Natural killer cell (primary cell): Measurements from ENCODE around the gene NFKBIZ. TPM values are rescaled to one million over a fixed set of nuclear protein-coding genes. Genes with fewer than 3 reads are reported as not detected.
A peak's percentile ranks its signal among the peaks of the same experiment; 100 is the strongest.

Source experiments
- ATAC-seq, 3 donors: fragments of 150-1000 bp in 2 of 3; fragments of 200-7000 bp in 1 of 3; cut with Tn5 transposase; 1 replicate in 1 of 3; 2 replicates in 2 of 3; pipeline ENCODE4 v1.10.0; 2021; ENCODE audit warnings: mild to moderate bottlenecking in 2 of 3, moderate library complexity in 2 of 3
- DNase-seq, 2 donors: peaks; one replicate each; pipeline versions ENCODE4 v3.0.0 to v3.0.0-alpha.2; 2013 to 2021; ENCODE audit warnings: mixed read lengths in 1 of 2
- H3K27ac ChIP-seq: one replicate; pipeline ENCODE4 v1.5.1; 2013; ENCODE audit warnings: mild to moderate bottlenecking, low read length
- H3K27me3 ChIP-seq: one replicate; pipeline ENCODE4 v1.6.1; 2013; ENCODE audit warnings: low read length; ENCODE audit not compliant: control insufficient read depth, insufficient read depth
- H3K36me3 ChIP-seq: one replicate; pipeline ENCODE4 v1.6.1; 2013; ENCODE audit warnings: low read length; ENCODE audit not compliant: control insufficient read depth, insufficient read depth
- H3K4me1 ChIP-seq: one replicate; pipeline ENCODE4 v1.6.1; 2013; ENCODE audit warnings: low read length; ENCODE audit not compliant: control insufficient read depth, insufficient read depth
- H3K4me3 ChIP-seq: one replicate; pipeline ENCODE4 v1.5.1; 2013; ENCODE audit warnings: low read length
- H3K9me3 ChIP-seq: one replicate; pipeline ENCODE4 v1.6.1; 2013; ENCODE audit warnings: low read length; ENCODE audit not compliant: control insufficient read depth, insufficient read depth
- H3K27ac Mint-ChIP-seq, 2 donors: one replicate each; pipeline ENCODE4 v1.8.0; 2022; ENCODE audit warnings: mild to moderate bottlenecking in 2 of 2, mixed read lengths in 2 of 2, moderate library complexity in 1 of 2
- H3K27me3 Mint-ChIP-seq, 2 donors: one replicate each; pipeline ENCODE4 v1.8.0; 2022; ENCODE audit warnings: low read depth in 2 of 2, mixed read lengths in 2 of 2
- H3K36me3 Mint-ChIP-seq: one replicate; pipeline ENCODE4 v1.8.0; 2022; ENCODE audit warnings: mixed read lengths
- H3K4me1 Mint-ChIP-seq, 2 donors: one replicate each; pipeline ENCODE4 v1.8.0; 2022; ENCODE audit warnings: mixed read lengths in 2 of 2
- H3K4me3 Mint-ChIP-seq: one replicate; pipeline ENCODE4 v1.8.0; 2022; ENCODE audit warnings: mild to moderate bottlenecking, moderate library complexity, mixed read lengths
- H3K9me3 Mint-ChIP-seq, 2 donors: one replicate each; pipeline ENCODE4 v1.8.0; 2022; ENCODE audit warnings: mixed read lengths in 2 of 2
- CTCF ChIP-seq: fragments of 200-600 bp; IDR thresholded peaks from one replicate; pipeline ENCODE4 v1.8.0; 2022; ENCODE audit warnings: antibody characterized with exemption
- WGBS: methylation state at CpG from one replicate; pipeline ENCODE4 v1.1.7; 2013; ENCODE audit warnings: missing lambda C conversion rate; ENCODE audit not compliant: insufficient coverage; 5-methylcytosine and 5-hydroxymethylcytosine counted together
- intact Hi-C: fragments of 100-400 bp; cut with micrococcal nuclease; formaldehyde crosslinking; loops from one replicate; pipeline ENCODE4 v1.14.2; 2022
- total RNA-seq, 4 donors: library from RNA; stranded (reverse); fragments of 120-200 nt in 1 of 4; gene quantifications; one replicate each; pipeline versions ENCODE4 v1.2.3 to v1.2.4, GENCODE V29; 2013 to 2022

NFKBIZ gene
- total RNA-seq, 3 donors from 2014 or later (not counting 1 experiment from before 2014, with no cell fraction given), result 510 to 811 (median 774) TPM

DNA sequence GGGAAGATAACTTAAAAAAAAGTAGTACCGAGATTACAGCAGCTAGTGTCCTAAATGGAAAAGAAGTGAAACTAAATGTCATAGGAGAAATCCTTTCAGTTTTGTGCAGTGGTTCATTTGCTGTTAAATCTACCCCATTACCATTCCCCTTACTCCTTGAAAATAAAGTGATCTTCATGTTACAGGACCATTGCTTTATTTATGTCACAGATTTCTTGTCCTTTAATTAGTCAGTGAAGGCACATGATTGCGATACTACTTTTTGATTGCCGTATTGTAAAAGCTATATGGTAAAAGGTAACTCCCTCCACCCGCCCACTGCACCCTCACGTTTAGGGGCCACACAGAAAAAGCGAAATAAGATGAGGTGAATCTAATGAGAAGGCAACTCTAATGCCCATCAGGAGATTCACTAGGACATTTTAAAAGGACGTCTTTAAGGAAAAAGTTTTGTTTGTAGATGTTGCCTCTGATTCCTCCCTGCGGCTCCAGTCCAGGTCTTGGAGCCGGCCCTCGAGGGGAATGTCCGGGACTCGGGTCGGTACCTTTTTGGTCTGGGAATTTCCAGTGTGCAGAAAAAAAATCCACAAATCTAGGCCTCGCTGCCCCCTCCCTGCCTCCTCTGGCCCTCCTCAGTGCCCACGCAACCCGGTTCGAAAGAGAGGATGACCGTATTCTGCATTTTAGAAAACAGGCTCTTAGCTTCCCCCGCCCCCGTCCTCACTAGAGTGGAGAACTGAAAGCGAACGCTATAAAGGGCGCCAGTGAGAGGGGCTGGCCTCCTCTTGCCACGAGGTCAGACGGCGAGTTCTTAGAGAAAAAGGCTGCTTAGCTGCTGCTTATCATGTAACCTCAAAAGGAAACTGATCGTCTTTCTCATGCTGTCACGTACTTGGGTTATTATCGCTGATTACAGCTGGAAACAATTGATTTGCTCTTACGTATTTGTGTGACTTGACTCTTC lies 21.8 kb upstream of the NFKBIZ start:
- Histone ChIP-seq H3K36me3 (no peaks in the 10 kb centered on the region), H3K4me1 (peaks cover 26% of the 10 kb centered on the region), H3K9me3 (no peaks in the 10 kb centered on the region), H3K27me3 (no peaks in the 10 kb centered on the region), H3K27ac (peak overlapping the region; percentile 89), H3K4me3 (peak overlapping the region; percentile 56)
- DNase-seq, result peak; percentile 75 to 90
- 2% methylated on average over 25 of the region's 30 CpGs for WGBS
- ATAC-seq, result peak; percentile 80 to 92 (median 86)
- H3K27ac Mint-ChIP-seq, result peak overlapping the region; percentile 89 to 96
- H3K36me3 Mint-ChIP-seq, result no peaks in the 10 kb centered on the region
- TF ChIP-seq CTCF, result no peak
- no peaks in the 10 kb centered on the region for H3K27me3 Mint-ChIP-seq
- intact Hi-C loops, result loop anchor here (1.0 to 2.0 kb wide), 3 partner anchors 13 to 151 kb away; partner anchors contain the start of gene ZBTB11
- H3K4me3 Mint-ChIP-seq, result peak overlapping the region; percentile 92
- peaks cover 35 to 38% of the 10 kb centered on the region in 2 donors for H3K4me1 Mint-ChIP-seq
- H3K9me3 Mint-ChIP-seq, result no peaks in the 10 kb centered on the region

DNA sequence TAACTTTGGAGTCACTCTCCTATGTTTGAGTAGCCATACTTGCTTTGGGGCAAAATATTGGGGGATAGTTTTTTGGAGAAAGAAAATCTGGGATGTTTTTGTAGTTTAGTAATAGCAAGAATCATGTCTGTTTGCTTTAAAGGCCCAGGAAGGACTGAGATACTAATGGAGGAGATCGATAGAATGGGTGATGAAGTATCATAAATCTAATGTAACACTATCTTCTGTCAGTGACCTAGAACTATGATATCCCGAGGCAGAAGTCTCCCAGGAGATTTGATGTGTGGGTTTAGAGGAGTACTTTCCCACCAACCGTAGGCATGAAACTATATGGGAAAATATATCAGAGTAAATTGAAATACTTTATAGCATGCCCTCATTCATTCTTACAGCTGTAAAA lies 21.0 kb upstream of the NFKBIZ start:
- 20% methylated on average over 1 of the region's 3 CpGs for WGBS
- Histone ChIP-seq H3K4me3 (peak overlapping the region; percentile 56), H3K9me3 (no peaks in the 10 kb centered on the region), H3K27me3 (no peaks in the 10 kb centered on the region), H3K4me1 (peaks cover 26% of the 10 kb centered on the region), H3K27ac (peak overlapping the region; percentile 89), H3K36me3 (no peaks in the 10 kb centered on the region)
- H3K36me3 Mint-ChIP-seq, result no peaks in the 10 kb centered on the region
- no peaks in the 10 kb centered on the region for H3K9me3 Mint-ChIP-seq
- H3K4me1 Mint-ChIP-seq, result peaks cover 38 to 40% of the 10 kb centered on the region in 2 donors
- no peak for TF ChIP-seq CTCF
- intact Hi-C loops, result loop anchor here (2.0 kb wide), 2 partner anchors 13 to 151 kb away; partner anchors contain the start of gene ZBTB11
- ATAC-seq, result no peak
- no peaks in the 10 kb centered on the region for H3K27me3 Mint-ChIP-seq
- H3K27ac Mint-ChIP-seq, result peak overlapping the region; percentile 89 to 96
- DNase-seq, result peak in 1 of 2 donors; percentile 27
- H3K4me3 Mint-ChIP-seq, result peak overlapping the region; percentile 92

GRCh38 chr3:101828691-101829436 lies 20.4 kb upstream of the NFKBIZ start:
- TF ChIP-seq CTCF, result no peak
- Mint-ChIP-seq H3K9me3 (no peaks in the 10 kb centered on the region), H3K27ac (peak overlapping the region; percentile 89 to 96), H3K36me3 (no peaks in the 10 kb centered on the region), H3K27me3 (no peaks in the 10 kb centered on the region), H3K4me1 (peaks cover 44% of the 10 kb centered on the region in 2 donors), H3K4me3 (peak overlapping the region; percentile 92)
- Histone ChIP-seq H3K36me3 (no peaks in the 10 kb centered on the region), H3K4me3 (peak overlapping the region; percentile 56), H3K27me3 (no peaks in the 10 kb centered on the region), H3K9me3 (no peaks in the 10 kb centered on the region), H3K4me1 (peaks cover 29% of the 10 kb centered on the region), H3K27ac (peak overlapping the region; percentile 89)
- intact Hi-C loops, result loop anchor here (2.0 kb wide), 2 partner anchors 14 to 152 kb away; partner anchors contain the start of gene ZBTB11
- ATAC-seq, result peak; percentile 41 to 74 (median 53)
- 26% methylated on average over 7 of the region's 9 CpGs for WGBS
- peak; percentile 45 to 75 for DNase-seq
